Measurements from ENCODE around the gene PRELID3B.
"Not testable (repeated sequence)": the region's sequence is repeated elsewhere in the genome, so short reads cannot be mapped to it uniquely, and the experiment has no call there.

PRELID3B gene

GRCh38 chr20:59025086-59025485 lies 17.5 kb downstream of the PRELID3B start:
- DNase-seq: no peak

GRCh38 chr20:59024111-59024530 lies 18.5 kb downstream of the PRELID3B start:
- DNase-seq: no peak

- DNase-seq: no peak
Observed at GRCh38 chr20:59023616-59024015, 19.0 kb downstream of the PRELID3B start.

- DNase-seq: no peak
Observed at GRCh38 chr20:59022754-59023153, 19.8 kb downstream of the PRELID3B start.

- no peak for DNase-seq
Observed at GRCh38 chr20:59020938-59021551, 21.5 kb downstream of the PRELID3B start.

- DNase-seq: no peak
Observed at GRCh38 chr20:59019217-59019616, 23.4 kb downstream of the PRELID3B start, which contains the start of gene TUBB1. Gene TUBB1 (plus strand): TSS chr20:59019429. CDS start chr20:59019523, 94 bp downstream.

GRCh38 chr20:59018817-59019216 lies 23.8 kb downstream of the PRELID3B start:
- no peak for DNase-seq

GRCh38 chr20:59017493-59018231 lies 24.9 kb downstream of the PRELID3B start:
- no peak for DNase-seq

- no peak for DNase-seq
Observed at GRCh38 chr20:59016795-59017492, 25.6 kb downstream of the PRELID3B start.

GRCh38 chr20:59015812-59016711 lies 26.5 kb downstream of the PRELID3B start:
- no peak for DNase-seq

- no peak for DNase-seq
Observed at GRCh38 chr20:59015411-59015810, 27.2 kb downstream of the PRELID3B start.

GRCh38 chr20:59014680-59015389 lies 27.8 kb downstream of the PRELID3B start:
- DNase-seq: no peak

GRCh38 chr20:59013959-59014608 lies 28.5 kb downstream of the PRELID3B start:
- DNase-seq: no peak

- DNase-seq: no peak
Observed at GRCh38 chr20:59013031-59013951, 29.3 kb downstream of the PRELID3B start.

GRCh38 chr20:59011874-59012157 lies 30.8 kb downstream of the PRELID3B start:
- DNase-seq: not testable (repeated sequence)

GRCh38 chr20:59010995-59011873 lies 31.4 kb downstream of the PRELID3B start:
- no peak for DNase-seq

GRCh38 chr20:59010321-59010994 lies 32.1 kb downstream of the PRELID3B start:
- DNase-seq: no peak

GRCh38 chr20:59008715-59009336 lies 33.8 kb downstream of the PRELID3B start:
- DNase-seq: no peak

Data from NCI-H524 (cell line).